ENCODE data around the gene FYB1.
"Not testable (repeated sequence)": the region's sequence is repeated elsewhere in the genome, so short reads cannot be mapped to it uniquely, and the experiment has no call there.

Gene FYB1

DNA sequence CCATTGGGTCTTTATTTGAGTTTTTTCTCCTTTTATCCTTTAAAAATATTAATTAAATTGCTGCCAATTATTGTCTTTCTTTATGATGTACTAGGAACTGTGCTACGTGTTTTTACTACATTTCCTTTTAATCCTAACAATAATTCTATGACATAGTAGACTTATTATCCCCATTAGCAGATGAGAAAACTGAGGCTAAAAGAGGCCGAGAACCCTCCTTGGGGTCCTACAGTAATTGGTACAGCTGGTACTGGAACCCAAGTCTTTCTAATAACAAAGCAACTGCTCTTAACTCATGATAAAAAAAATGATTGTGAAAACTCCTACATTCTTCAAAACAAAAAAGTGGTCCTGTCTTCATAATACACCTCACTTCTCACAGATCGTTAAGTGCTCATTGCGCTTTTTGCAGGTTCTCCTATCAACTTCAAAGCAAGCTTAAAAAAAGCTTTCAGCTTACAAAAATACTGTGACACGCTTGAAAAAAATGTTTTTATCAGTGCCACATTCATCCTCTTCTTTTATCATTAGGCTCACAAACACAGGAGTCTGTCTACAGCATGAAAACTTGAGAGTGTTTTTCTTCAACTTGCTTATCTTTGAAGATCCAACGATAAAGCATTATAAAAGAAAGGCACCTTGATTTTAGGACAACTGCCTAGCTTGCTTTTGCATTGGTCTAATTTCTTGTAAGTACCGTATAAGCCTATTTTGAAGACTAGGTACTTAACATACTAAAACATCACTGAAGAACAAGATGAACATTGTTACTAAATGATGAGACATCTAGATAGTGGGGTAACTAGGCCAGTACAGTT is 32.4 kb downstream of the FYB1 start:
- no peak for DNase-seq

- DNase-seq: no peak
These were observed 33.1 kb downstream of the FYB1 start for GRCh38 chr5:39186289-39186688.

DNA sequence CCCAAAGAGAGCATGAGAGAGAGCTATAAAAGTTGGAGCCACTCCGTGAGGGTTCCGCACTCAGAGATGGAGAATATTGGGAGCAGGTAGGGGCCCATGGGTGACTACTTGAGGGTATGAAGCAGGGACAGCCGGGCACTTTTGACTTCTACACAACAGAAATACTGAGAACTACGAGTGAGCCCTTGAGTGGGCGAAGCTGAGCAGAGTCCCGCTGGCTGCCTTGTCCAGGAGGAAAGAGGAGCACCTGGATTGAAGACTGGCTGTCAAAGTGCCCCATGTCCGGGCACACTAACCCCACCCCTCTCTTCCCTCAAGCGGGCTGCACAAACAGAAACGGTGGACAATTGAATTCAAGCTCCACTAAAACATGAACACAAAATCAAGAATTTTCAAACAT is 33.6 kb downstream of the FYB1 start:
- no peak for DNase-seq

GRCh38 chr5:39179561-39179960 is 39.8 kb downstream of the FYB1 start:
- not testable (repeated sequence) for DNase-seq

DNA sequence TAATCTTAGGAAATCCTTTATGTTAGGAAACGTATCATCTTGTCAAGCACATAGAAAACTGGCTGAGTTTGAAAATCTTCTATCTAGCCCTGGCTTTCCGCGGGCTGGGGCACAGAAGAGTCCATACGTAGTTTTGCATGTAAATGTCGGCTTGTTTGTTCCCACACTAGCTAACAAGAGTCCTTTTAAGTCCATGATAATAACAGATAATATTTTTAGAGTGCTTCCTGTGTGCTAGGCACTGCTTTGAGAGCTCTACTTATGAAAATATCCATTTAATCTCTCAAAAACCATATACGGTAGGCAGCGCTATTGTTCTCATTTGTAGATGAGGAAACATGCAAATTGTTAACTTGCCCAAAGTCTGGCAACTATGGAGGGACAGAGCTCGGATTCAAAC is 40.5 kb downstream of the FYB1 start:
- DNase-seq: no peak

DNA sequence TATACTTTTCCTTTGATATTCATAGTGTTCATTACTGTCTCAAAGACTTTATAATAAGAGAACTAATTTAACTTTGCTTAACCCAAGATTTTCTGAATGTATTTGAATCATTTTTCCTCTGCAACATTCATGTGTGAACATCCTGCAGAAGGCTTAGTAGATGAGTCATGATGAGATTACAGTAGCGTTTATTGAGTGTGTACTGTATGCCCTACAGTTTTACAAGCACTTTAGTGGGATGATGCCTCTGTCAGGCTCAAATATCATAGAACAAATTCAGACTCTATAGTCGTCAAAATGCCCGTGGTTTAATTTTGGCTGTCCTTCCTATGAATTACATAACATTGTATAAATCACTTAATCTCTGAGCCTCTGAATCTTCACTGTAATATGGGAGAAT is 41.2 kb downstream of the FYB1 start:
- DNase-seq: no peak

GRCh38 chr5:39177631-39177964 is 41.8 kb downstream of the FYB1 start:
- no peak for DNase-seq

DNA sequence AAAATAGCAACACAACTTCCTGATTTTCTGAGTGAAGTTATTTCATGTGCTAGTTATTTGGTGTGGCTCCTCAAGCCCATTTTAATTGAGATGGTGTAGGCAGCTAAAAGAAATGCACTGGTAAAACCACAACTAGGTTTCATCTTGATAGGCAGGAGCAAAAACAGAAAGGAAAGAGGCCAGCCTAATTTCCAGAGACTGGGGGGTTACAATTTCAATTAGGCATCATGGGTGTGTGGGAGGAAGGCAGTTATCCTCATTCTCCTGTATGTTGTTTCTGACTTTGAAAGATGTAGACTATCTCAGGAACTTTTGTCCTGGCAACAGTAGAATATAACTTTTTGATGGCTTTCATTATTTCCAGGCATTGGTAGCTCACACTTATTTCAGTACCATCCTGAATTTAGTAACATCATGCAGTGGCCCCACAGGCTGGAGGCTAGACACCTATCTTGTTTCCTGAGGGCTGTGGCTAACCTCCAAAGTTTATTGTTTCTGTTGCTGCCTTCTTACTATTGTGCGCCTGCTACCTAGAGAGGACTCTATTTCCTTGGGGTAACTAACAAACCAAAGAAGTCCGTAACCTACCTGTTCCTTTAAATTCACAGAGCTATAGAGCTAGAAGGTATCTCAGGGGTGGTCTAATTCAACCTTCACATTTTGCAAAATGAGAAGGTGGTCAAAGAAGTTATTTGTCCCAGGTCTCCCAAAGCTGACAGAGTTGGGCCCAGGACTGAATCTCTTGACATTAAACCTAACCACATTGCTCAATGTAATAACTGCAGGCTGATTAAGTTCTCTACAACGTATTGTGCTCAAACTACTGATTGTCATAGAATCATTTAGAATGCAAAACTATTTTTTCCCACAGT is 42.4 kb downstream of the FYB1 start:
- no peak for DNase-seq

DNA sequence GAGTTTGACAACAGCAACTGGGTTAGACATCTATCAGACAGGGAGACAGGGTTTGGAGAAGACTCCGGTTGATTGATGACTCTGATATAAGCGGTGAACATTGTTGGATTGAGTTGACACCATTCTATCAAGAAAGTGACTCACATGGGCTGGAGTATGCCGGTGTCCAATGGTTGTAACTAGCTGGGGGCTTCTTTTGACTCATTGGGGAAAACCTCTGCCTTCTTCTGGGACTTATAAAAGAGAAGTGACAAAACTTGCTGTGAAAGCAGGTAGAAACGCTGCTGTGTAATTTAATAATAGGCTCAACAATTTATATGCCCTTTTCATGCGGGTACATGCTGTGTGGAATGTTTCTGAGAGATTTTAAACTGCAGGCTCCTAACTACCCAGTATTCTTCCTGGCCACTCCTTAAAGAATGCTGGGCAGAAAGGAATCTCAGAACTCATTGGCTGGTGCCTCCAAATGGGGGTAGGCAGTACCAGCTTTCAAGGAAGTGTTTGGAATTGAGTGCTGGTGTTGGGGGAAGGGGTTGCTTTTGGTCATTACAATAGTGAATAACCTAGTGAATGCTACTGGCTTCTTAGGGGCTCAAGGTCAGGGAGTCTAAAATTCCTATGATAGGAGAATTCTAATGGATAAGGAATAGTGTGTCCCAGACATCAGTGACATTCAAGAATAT is 43.9 kb downstream of the FYB1 start:
- DNase-seq: no peak

- DNase-seq: no peak
These were observed 46.3 kb downstream of the FYB1 start for GRCh38 chr5:39173069-39173468.

- DNase-seq: no peak
These were observed 46.8 kb downstream of the FYB1 start for GRCh38 chr5:39172593-39172992.

DNA sequence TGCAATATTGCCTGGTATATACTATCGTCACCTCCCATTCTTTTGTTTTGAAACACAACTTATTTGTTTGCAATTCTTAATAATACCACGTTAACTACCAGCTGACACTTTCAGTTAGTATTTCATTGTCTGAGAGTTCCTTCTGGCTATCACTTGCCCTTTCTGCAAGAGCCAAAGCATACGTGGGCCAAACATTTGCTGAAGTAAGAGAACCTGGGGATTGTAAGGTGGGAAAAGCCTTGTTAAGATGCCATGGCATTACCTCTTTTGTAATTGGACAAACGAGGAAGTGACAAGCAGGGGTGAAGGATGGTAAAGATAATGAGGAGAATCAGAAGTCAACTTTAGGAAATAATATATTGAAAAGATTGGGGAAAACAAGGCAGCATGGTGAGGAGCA is 47.7 kb downstream of the FYB1 start:
- DNase-seq: no peak

- no peak for DNase-seq
These were observed 50.3 kb downstream of the FYB1 start for GRCh38 chr5:39169081-39169480.

- no peak for DNase-seq
These were observed 51.4 kb downstream of the FYB1 start for GRCh38 chr5:39167972-39168342.

- DNase-seq: no peak
These were observed 52.0 kb downstream of the FYB1 start for GRCh38 chr5:39167141-39167971.

- DNase-seq: no peak
These were observed 54.6 kb downstream of the FYB1 start for GRCh38 chr5:39164529-39165402.

DNA sequence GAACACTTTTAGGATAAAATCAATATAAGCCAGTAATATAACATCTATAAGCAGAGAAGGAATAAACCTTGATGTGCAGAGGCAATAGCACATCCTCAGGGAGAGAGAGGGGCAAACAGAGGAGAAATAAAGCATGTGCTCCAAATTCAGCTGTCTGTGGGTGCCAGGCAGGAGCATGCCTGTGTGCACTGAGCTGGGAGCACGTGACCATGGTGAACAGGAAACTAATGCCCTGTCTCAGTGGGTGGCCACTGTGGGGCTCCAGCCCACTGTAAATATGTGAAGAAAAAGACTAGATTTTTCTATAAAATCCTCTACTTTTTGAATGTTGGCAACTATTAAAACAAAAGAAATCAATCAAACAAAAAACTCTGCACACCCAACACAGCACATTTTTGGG is 55.3 kb downstream of the FYB1 start:
- no peak for DNase-seq

- DNase-seq: no peak
These were observed 57.8 kb downstream of the FYB1 start for GRCh38 chr5:39161578-39161977.

DNA sequence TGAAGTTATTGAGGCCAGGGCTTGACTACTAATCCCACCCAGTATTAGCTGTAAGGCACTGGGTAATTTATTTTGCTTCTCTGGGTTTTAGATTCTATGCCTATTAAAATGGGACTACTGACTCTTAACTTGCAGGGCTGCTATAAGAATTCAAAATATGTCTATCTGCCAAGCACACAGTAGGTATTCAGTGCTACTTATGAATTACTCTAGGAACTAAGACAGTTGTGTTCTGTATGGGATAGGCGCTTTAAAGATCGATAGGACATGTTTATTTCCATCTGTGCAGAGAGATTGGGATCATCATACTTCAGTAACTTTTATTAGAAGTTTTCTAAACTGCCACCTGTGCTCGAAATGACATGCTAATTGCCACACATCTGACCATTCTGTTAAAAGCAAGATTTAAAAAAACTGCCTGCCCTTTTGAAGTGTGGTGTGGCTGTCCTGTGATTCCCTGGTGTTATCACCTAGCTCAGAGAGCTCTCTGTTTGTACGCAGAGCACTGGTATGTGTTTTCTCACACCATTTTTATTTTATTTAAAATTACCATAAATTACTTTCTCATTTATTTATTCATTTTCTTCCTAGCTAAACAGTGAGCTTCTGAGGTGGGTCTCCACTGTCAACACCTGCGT is 58.7 kb downstream of the FYB1 start:
- no peak for DNase-seq

DNA sequence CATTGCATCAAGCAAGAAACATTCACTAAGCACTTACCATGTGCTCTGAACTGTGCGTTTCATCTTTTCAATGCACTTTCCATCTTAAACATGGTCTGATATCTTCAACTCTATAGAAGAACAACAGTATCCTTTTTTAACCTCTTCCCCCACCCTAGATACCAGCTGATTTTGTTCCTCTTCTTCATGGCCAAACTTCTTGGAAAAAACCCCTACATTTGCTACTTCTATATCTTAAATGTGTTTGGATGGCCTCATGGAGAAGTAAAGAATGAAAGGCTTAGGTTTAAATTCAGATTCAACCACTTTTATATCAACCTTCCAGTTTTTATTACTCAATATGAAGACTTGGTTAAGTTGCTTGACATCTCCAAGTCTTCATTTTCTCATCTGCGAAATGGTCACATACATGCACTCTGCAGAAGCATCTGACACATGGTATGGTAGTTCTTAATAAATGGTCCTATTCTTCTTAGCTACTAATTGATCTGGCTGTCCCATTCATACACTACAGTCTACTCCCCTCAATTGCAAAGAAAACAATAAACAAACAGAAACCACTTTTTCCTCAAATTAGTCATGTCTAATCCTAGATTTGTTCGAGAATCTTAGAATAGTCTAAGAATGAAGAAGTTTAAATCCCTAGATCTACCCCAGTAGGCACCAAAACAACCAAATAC is 59.4 kb downstream of the FYB1 start:
- no peak for DNase-seq

DNA sequence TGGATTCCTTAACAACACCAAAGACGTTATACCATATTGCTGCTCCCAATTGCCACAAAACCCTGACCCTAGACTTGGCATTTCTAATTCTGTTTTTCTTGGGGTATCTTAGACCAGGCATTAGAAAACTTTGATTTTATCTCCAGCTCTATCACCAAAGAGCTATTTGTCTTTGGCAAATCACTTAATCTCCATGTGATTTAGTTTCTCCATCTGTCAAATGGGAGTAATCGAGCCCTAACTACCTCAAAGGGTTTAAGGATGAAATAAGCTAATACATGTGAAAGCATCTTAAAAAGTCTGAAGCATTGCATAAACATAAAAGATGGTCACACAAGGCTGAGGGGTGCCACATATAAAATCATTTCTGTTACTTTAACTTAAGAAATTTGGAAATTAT is 60.6 kb downstream of the FYB1 start:
- no peak for DNase-seq
